Hippocampal formation (tissue), 2 donors: ENCODE results near the gene ACIN1.
A peak's percentile ranks its signal among the peaks of the same experiment; 100 is the strongest.
"Not testable (repeated sequence)": the region's sequence is repeated elsewhere in the genome, so short reads cannot be mapped to it uniquely, and the experiment has no call there.

Experiments used
- DNase-seq, 2 donors: peaks; one replicate each; lab custom pipeline; 2025; lab: John Stamatoyannopoulos, UW

Gene ACIN1

DNA sequence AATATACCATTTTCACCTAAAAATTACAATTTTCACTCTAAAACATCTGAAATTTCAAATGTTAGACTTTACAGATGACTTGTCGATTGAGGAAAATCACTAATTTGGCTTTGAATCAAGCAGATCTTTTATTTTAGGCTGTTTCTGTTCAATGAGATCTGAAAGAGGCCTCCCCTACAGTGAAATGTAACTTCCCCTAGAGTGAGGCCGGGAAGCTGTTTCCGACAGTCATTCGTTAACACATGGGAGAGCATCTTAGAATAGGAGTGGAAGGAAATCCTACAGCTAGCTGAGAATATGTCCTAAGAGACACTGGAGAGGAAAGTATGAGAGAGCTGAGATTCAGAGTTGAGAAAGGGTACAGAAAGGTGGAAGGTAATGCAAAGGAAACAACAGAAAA lies 79.3 kb downstream of the ACIN1 start:
- no peak for DNase-seq

DNA sequence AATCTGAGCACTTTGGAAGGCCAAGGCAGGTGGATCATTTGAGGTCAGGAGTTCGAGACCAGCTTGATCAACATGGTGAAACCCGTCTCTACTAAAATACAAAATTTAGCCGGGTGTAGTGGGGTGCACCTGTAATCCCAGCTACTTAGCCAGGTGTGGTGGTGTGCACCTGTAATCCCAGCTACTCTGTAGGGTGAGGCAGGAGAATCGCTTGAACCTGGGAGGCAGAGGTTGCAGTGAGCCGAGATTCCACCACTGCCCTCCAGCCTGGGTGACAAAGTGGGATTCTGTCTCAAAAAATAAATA lies 81.2 kb downstream of the ACIN1 start:
- DNase-seq = not testable (repeated sequence)

DNA sequence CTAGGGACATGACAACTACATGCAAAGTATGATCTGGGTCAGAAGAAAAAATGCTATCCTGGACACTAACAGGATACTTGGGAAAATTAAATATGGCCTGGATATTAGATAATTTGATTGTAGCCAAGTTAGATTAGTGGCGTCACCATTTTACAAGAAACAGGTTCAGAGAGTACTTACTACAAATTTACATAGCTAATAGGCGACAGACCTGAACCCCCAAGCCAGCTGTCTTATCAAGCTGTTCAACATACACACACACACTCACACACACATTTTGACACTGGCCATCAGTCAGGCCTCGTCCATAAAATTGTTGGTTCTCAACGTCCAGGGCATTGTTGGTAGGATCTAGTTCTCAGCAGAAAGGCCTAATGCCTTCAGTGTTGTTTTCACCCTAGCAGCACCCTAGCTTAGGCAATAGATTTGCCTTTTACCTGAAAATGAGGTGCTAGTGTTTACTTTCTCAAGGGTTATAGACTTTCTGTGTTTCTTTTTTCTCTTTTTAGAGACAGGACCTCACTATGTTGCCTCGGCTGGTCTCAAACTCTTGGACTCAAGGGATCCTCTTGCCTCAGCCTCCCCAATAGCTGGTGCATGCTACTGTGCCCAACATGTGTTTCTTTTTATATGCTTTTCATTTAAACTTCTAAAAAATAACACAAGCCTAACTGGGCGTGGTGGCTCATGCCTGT lies 81.7 kb downstream of the ACIN1 start:
- DNase-seq = no peak

DNA sequence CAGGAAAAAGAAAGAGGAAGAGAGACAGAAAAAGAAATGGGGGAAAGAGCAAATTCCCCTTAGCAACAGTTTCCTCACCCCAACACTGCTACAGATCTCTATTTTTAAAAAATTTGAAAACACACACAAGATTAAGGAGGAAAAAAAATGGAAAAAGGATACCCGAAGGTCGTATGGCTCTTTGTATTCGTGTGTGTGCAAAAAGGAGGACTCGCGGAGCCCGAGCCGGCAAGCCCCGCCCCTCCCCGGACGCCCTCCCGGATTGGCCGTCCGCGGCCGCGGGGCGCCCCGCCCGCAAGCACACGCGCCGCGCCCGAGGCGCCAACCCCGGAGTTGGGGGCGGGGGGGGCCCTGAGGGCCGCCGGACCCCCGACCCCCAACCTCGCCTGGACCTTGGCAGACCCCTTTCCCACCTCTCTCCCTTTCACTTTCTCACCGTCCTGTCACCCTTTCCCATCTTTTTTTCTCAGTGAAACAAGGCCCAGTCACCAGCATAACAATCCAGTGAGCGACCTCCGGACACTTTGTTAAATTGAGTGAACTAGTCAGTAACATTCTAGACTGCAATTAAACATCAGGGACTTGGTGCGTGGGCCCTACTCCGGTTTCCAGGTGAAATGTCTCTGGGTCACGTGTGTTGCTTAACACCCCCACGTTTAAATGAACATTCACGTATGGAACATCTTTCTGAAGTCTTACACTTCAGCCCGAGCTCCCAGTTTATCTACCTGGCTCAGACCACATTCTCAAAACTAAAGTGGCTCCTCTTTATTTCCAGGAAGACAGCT lies 84.8 kb downstream of the ACIN1 start, which contains the start of gene C14orf93:
Gene C14orf93, minus strand, starts transcription at position 205 of the 788 bp plus-strand sequence. CDS start 11,120 bp downstream, outside the sequence.
- DNase-seq = peak; percentile 47 to 52

DNA sequence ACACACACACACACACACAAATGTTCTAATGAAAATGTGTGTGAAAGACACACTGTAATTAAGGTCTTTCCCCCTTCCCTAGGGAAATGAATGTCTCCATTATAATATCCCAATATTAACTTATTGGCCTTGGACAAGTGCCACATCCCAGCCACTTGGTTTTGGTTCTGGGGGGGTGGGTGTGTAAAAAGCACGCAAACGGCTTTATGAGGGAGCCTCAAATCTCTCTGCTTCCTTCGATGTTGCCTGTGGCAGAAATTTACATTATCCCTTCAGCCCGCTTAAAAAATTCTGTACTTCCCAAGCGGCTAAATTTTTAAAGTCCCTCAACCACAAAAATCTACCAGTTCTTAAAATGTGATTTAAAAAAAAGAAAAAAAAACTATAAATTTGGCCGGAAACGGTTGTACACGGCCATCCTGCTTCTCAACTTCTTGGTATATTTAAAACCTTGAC lies 85.4 kb downstream of the ACIN1 start:
- DNase-seq = no peak

DNA sequence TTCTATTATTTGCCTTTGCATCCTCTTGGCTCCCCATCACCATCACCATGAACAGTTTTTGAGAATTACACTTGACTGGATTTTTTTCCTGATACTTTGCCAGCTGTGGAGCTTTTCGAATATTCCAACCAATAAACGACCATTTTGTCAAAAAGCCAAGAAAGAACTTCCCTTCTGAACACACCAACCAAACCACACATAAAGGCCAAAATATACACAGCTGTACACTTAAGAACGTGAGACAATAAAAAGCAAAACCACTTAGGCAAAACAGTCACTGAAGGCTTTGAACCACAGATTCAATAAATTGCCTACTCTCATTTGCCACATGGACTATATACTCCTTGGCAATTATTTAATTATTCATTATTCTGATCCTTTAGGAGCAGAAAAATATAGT lies 86.1 kb downstream of the ACIN1 start:
- no peak for DNase-seq
